HG02885 (cell line): ENCODE measurements around the gene ITFG1.
"Not testable (repeated sequence)": the region's sequence is repeated elsewhere in the genome, so short reads cannot be mapped to it uniquely, and the experiment has no call there.

Source experiments
- ATAC-seq: cut with Tn5 transposase; IDR thresholded peaks from one replicate; pipeline ENCODE4 v1.9.1; 2021; ENCODE audit warnings: mild to moderate bottlenecking; ENCODE audit not compliant: unreplicated experiment, poor library complexity

The ITFG1 gene

GRCh38 chr16:47180073-47180472 is 280.8 kb downstream of the ITFG1 start:
- no peak for ATAC-seq

GRCh38 chr16:47175152-47175551 is 285.7 kb downstream of the ITFG1 start:
- ATAC-seq, result no peak

- no peak for ATAC-seq
Observed at GRCh38 chr16:47162670-47163420, 298.0 kb downstream of the ITFG1 start.

- ATAC-seq, result no peak
Observed at GRCh38 chr16:47161464-47161863, 299.4 kb downstream of the ITFG1 start.

- no peak for ATAC-seq
Observed at GRCh38 chr16:47160422-47160821, 300.4 kb downstream of the ITFG1 start.

- no peak for ATAC-seq
Observed at GRCh38 chr16:47158992-47159391, 301.9 kb downstream of the ITFG1 start.

- ATAC-seq, result no peak
Observed at GRCh38 chr16:47156680-47157215, 304.1 kb downstream of the ITFG1 start.

GRCh38 chr16:47152501-47152900 is 308.4 kb downstream of the ITFG1 start:
- not testable (repeated sequence) for ATAC-seq

GRCh38 chr16:47150067-47150466 is 310.8 kb downstream of the ITFG1 start:
- no peak for ATAC-seq

- ATAC-seq, result no peak
Observed at GRCh38 chr16:47144559-47144877, 316.3 kb downstream of the ITFG1 start.

GRCh38 chr16:47143677-47144558 is 316.9 kb downstream of the ITFG1 start, which contains the start of gene NETO2:
Gene NETO2 (minus strand): TSS chr16:47143945. CDS start chr16:47143612, 333 bp downstream.
- peak; percentile 61 for ATAC-seq

- peak; percentile 74 for ATAC-seq
Observed at GRCh38 chr16:47142821-47143676, 317.8 kb downstream of the ITFG1 start.

GRCh38 chr16:47142486-47142820 is 318.4 kb downstream of the ITFG1 start:
- ATAC-seq, result no peak

- ATAC-seq, result peak; percentile 52
Observed at GRCh38 chr16:47141773-47142485, 318.9 kb downstream of the ITFG1 start.

- no peak for ATAC-seq
Observed at GRCh38 chr16:47140686-47141085, 320.2 kb downstream of the ITFG1 start.

GRCh38 chr16:47139561-47140185 is 321.2 kb downstream of the ITFG1 start:
- ATAC-seq, result no peak

- not testable (repeated sequence) for ATAC-seq
Observed at GRCh38 chr16:47137925-47138324, 322.9 kb downstream of the ITFG1 start.

GRCh38 chr16:47136099-47136842 is 324.6 kb downstream of the ITFG1 start:
- no peak for ATAC-seq

- no peak for ATAC-seq
Observed at GRCh38 chr16:47134550-47134949, 326.3 kb downstream of the ITFG1 start.
